Activated CD8-positive, alpha-beta memory T cell treated with anti-CD3 and anti-CD28 coated beads, Interleukin-2, amount 50 U/mL, for 1 hour (primary cell): ENCODE measurements around the gene DNAI2.

Experiments used
- DNase-seq: peaks from one replicate; pipeline ENCODE4 v3.0.0-alpha.2; 2020; ENCODE audit errors: extremely low read depth

Gene DNAI2

GRCh38 chr17:74361230-74362068 lies 87.4 kb downstream of the DNAI2 start, which contains the start of gene BTBD17:
BTBD17 (minus strand) TSS chr17:74361868; CDS start chr17:74361819, 49 bp downstream.
- no peak for DNase-seq

DNA sequence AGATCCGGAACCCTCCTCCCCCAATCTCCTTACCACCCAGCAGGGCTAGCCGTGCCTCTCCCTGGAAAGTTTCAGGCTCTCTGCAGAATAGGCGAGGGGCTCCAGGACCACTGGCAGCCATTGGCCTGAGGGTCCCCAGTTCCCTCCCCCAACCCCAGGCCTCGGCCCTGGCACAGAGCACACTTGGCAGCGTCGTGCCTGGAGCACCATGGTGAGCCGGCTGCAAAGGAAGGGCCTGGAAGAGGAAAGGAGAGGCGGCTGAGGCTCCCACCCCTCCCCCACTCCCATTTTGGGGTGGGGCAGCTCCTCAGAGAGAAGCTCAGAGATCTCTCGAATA lies 88.0 kb downstream of the DNAI2 start:
- no peak for DNase-seq

DNA sequence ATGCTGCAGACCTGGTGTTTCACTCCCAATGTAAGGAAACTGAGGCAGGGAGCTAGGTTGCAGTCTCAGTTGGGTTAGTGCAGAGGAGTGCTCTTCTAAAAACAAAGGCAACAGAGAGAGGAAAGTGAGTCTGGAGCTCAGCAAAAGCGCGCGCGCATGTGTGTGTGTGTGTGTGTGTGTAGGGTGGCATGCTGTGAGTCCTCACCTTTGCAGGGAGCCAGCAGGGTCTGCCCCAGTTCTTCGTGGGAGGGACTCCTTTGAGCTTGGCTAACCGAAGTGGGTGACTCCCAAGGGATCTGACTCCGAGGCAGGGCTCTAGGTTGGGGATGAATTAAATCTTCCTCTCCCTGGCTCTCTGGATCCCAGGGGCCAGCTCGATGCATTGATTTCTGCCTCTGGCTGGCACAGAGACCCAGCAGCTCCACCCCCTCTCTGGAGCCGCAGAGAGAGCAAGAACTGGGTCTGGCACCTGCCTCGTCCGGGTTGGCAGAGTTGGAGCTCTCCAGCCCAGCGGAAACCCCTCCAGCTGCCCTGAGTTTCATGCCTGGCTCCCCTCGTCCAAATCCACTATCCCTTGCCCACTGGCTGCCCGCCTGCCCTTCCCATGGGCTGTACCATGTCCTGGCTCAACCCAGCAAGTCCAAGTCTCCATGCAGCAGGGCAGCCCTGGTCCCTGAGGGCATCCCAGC lies 88.9 kb downstream of the DNAI2 start:
- DNase-seq: no peak
